ENCODE measurements around the gene MAPK8IP2. TPM values are rescaled to one million over a fixed set of nuclear protein-coding genes. Genes with fewer than 3 reads are reported as not detected.

MAPK8IP2 gene
- total and polyA plus RNA-seq, 12 donors: 3.9 to 30.1 (median 16.7) TPM

DNA sequence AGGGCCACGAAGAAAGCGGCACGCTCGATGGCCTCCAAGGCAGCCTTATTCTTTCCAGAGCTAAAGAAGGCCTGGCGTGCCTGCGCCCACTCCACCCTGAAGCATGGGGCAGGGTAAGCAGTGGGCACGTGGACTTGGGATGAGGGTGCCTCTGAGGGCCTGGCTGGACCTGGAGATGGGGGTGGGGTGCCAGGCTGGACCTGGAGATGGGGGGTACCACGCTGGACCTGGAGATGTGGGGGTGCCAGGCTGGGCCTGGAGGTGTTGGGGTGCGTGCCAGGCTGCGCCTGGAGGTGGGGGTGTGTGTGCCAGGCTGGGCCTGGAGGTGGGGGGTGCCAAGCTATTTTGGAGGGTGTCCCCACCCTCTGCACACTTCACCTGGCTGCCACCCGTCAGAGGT is 27.6 kb upstream of the MAPK8IP2 start:
- WGBS, 4 donors: 92 to 97% (median 94%) methylated on average over 8 to 11 of the region's 11 CpGs
- Histone ChIP-seq H3K27ac (no peak overlapping the region), H3K27me3 (no peaks in the 10 kb centered on the region), H3K9me3 (replicated peaks in 1 of 3) (no peaks in the 10 kb centered on the region), H3K4me3 (no peak overlapping the region), H3K36me3 (replicated peaks in 1 of 2) (peaks cover 0 to 11% of the 10 kb centered on the region in 2 donors), H3K4me1 (replicated peaks in 1 of 2) (peaks cover under 1% of the 10 kb centered on the region in 2 donors)
- intact Hi-C loops (cut with DNase I): no loop called here
- no peak for DNase-seq
- TF ChIP-seq, protein P1, sequence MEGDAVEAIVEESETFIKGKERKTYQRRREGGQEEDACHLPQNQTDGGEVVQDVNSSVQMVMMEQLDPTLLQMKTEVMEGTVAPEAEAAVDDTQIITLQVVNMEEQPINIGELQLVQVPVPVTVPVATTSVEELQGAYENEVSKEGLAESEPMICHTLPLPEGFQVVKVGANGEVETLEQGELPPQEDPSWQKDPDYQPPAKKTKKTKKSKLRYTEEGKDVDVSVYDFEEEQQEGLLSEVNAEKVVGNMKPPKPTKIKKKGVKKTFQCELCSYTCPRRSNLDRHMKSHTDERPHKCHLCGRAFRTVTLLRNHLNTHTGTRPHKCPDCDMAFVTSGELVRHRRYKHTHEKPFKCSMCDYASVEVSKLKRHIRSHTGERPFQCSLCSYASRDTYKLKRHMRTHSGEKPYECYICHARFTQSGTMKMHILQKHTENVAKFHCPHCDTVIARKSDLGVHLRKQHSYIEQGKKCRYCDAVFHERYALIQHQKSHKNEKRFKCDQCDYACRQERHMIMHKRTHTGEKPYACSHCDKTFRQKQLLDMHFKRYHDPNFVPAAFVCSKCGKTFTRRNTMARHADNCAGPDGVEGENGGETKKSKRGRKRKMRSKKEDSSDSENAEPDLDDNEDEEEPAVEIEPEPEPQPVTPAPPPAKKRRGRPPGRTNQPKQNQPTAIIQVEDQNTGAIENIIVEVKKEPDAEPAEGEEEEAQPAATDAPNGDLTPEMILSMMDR (IDR thresholded peaks at IDR 0.05): no peak
- TF ChIP-seq POLR2A (IDR thresholded peaks at IDR 0.05): no peak

DNA sequence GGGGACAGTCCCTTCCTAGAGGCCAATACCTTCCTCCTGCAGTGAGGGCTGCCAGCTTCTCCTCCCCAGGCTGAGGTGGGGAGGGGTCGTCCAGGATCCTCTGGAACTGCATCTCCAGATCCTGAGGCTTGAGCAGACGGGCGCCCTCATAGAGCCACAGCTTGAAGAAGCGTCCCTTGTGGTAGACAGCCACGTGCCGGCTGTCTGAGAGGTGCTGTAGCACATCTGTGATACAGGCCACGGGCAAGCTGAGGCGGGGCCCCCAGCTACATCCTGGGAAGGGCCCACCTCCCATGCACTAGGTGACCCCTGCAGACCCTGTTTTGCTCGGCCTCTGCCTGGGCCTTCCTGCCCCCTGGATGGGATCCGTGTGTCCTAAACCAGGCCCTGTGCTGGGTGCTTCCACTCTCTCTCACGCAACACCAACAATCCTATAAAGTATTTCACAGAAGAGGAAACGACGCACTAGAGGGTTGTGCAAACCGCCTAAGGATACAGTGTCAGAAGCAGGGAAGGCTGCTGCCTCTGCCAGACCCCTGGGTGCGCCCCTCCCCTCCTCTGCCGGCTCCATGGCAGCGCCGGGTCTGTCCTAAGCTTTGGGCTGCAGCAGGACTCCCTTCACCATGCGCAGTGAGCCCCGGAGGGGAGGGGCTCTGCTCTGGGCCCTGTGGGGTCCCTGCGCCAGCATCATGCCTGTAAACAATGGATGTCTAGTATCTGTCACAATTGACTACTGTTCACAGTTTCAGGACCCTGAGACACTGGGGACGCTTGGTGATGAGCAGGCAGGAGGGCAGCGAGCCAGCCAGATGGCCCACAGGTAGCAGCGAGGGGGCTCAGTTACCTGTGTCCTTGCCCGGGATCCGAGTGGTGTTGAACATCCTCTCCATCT is 26.9 kb upstream of the MAPK8IP2 start:
- H3K9me3 ChIP-seq (replicated peaks in 1 of 3): no peaks in the 10 kb centered on the region
- no peak for TF ChIP-seq POLR2A (IDR thresholded peaks at IDR 0.05)
- TF ChIP-seq, protein P1 (IDR thresholded peaks at IDR 0.05): no peak
- H3K4me3 ChIP-seq: no peak overlapping the region
- H3K36me3 ChIP-seq (replicated peaks in 1 of 2): peaks cover 0 to 11% of the 10 kb centered on the region in 2 donors
- no peak overlapping the region for H3K27ac ChIP-seq
- DNase-seq: no peak
- WGBS, 4 donors: 85 to 94% (median 87%) methylated on average over 15 to 26 of the region's 26 CpGs
- H3K27me3 ChIP-seq: no peaks in the 10 kb centered on the region
- peaks cover 8% of the 10 kb centered on the region in 2 donors for H3K4me1 ChIP-seq (replicated peaks in 1 of 2)
- intact Hi-C loops (cut with DNase I): no loop called here

DNA sequence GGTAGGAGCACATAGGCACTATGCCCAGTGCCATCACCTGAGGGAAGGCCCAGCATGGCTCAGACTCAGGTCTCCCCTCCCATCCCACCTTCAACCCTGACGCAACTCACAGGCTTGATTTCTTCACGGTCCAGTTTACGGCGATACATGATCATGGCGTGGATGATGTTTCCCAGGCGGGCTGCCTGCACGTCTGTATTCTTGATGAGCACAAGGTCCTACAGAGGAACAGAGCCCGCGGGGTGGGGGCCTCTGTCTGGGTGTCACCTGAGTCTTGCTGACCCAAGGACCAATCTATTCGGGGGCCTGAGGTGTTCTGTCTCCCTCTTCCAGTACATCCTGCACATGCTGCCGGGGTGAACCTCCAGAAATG is 26.2 kb upstream of the MAPK8IP2 start:
- intact Hi-C loops (cut with DNase I): no loop called here
- 90 to 97% (median 93%) methylated on average over 11 of the region's 11 CpGs for WGBS, 4 donors
- Histone ChIP-seq H3K4me1 (replicated peaks in 1 of 2) (peaks cover 12 to 15% of the 10 kb centered on the region in 2 donors), H3K36me3 (replicated peaks in 1 of 2) (peaks cover 0 to 11% of the 10 kb centered on the region in 2 donors), H3K27me3 (no peaks in the 10 kb centered on the region), H3K9me3 (replicated peaks in 1 of 3) (no peaks in the 10 kb centered on the region), H3K27ac (no peak overlapping the region), H3K4me3 (no peak overlapping the region)
- TF ChIP-seq, protein P1 (IDR thresholded peaks at IDR 0.05): no peak
- no peak for TF ChIP-seq POLR2A (IDR thresholded peaks at IDR 0.05)
- DNase-seq: no peak

DNA sequence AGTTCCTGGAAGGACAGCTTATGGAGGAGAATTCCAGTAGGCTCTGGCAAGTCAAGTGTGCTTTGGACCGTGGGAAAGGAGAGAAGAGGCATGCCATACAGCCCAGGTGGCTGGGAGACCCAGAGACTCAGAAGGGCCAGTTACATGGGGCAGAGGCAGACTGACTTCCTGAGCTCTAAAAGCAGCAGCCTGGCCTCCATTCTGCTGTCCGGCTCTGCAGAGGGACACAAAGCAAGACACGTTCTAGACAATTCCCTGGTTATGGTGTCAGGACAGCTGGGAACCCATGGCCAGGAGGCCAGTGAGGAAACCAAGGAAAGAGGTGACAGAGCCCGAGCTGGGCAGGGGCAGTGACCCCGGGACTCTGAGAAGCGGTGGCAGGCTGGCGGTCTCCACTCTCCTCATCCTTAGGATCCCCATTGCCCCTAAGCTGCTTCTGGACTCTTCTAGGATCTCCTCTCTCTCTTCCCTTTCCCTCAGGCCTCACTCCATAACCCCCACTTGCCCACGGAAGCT is 25.1 kb upstream of the MAPK8IP2 start:
- intact Hi-C loops (cut with DNase I): no loop called here
- H3K36me3 ChIP-seq (replicated peaks in 1 of 2): peaks cover 0 to 8% of the 10 kb centered on the region in 2 donors
- no peak for DNase-seq
- H3K27ac ChIP-seq: no peak overlapping the region
- no peaks in the 10 kb centered on the region for H3K27me3 ChIP-seq
- H3K9me3 ChIP-seq (replicated peaks in 1 of 3): no peaks in the 10 kb centered on the region
- 83 to 100% (median 89%) methylated on average over 3 to 8 of the region's 8 CpGs for WGBS, 4 donors
- TF ChIP-seq, protein P1 (IDR thresholded peaks at IDR 0.05): no peak
- no peak for TF ChIP-seq POLR2A (IDR thresholded peaks at IDR 0.05)
- no peak overlapping the region for H3K4me3 ChIP-seq
- peaks cover 12 to 16% of the 10 kb centered on the region in 2 donors for H3K4me1 ChIP-seq (replicated peaks in 1 of 2)

Measured in adrenal gland (tissue), 12 donors.